IMR-90 (cell line): ENCODE data around the gene BATF2. TPM values are rescaled to one million over a fixed set of nuclear protein-coding genes. Genes with fewer than 3 reads are reported as not detected.

Experiments used
- ATAC-seq: fragments of 200-7000 bp; cut with Tn5 transposase; 2 replicates; pipeline ENCODE4 v1.9.1; 2020; ENCODE audit warnings: low read depth, mild to moderate bottlenecking, moderate library complexity
- BruUV-seq: library from RNA; stranded (reverse); fragments of 400-500 nt; replicated peaks from 2 replicates; lab custom pipeline; 2021; lab: Mats Ljungman, UMichigan
- CTCF ChIA-PET: fragments of 300-600 bp; formaldehyde crosslinking; extraction: SDS; loops from one replicate; lab custom pipeline; 2021; ENCODE audit warnings: antibody characterized with exemption; lab: Yijun Ruan, JAX
- POLR2A ChIA-PET: fragments of 300-600 bp; sonication (Branson Sonifier 250); formaldehyde crosslinking; loops from one replicate; lab custom pipeline; 2022; ENCODE audit warnings: antibody characterized with exemption; ENCODE audit not compliant: unreplicated experiment; lab: Charles Lee
- DNase-seq: peaks from one replicate; pipeline ENCODE4 v3.0.0; 2013
- H2AFZ ChIP-seq: replicated peaks from 2 replicates; pipeline ENCODE3; 2013; ENCODE audit warnings: low read length, mild to moderate bottlenecking; ENCODE audit not compliant: poor library complexity
- H2AK5ac ChIP-seq: 2 replicates; pipeline ENCODE4 v1.6.1; 2013; ENCODE audit warnings: low read depth, low read length, inconsistent platforms
- H2AK9ac ChIP-seq: replicated peaks from 2 replicates; pipeline ENCODE3; 2013; ENCODE audit warnings: mild to moderate bottlenecking, low read depth, low read length, moderate library complexity; ENCODE audit not compliant: poor library complexity
- H2BK120ac ChIP-seq: 2 replicates; pipeline ENCODE4 v1.6.1; 2013; ENCODE audit warnings: low read depth, low read length, inconsistent platforms
- H2BK15ac ChIP-seq: 3 replicates; pipeline ENCODE4 v1.6.1; 2013; ENCODE audit warnings: low read depth, low read length, inconsistent platforms
- H2BK20ac ChIP-seq: 2 replicates; pipeline ENCODE4 v1.6.1; 2013; ENCODE audit warnings: low read depth, mild to moderate bottlenecking, inconsistent platforms, low read length, moderate library complexity
- H2BK5ac ChIP-seq: 2 replicates; pipeline ENCODE4 v1.6.1; 2013; ENCODE audit warnings: mild to moderate bottlenecking, low read depth, low read length, inconsistent platforms; ENCODE audit not compliant: poor library complexity, severe bottlenecking
- H3K14ac ChIP-seq: replicated peaks from 2 replicates; pipeline ENCODE4 v1.6.1; 2013; ENCODE audit warnings: low read depth, low read length, inconsistent platforms
- H3K18ac ChIP-seq: 2 replicates; pipeline ENCODE4 v1.6.1; 2013; ENCODE audit warnings: low read depth, low read length, control low read depth
- H3K23ac ChIP-seq: 2 replicates; pipeline ENCODE4 v1.6.1; 2013; ENCODE audit warnings: low read depth, low read length, inconsistent platforms
- H3K27ac ChIP-seq: 2 replicates; pipeline ENCODE4 v1.5.1; 2013; ENCODE audit warnings: mild to moderate bottlenecking, control low read depth, low read length; ENCODE audit not compliant: insufficient read depth
- H3K27me3 ChIP-seq: 2 replicates; pipeline ENCODE4 v1.6.1; 2013; ENCODE audit warnings: low read length; ENCODE audit not compliant: control insufficient read depth, insufficient read depth
- H3K36me3 ChIP-seq: 2 replicates; pipeline ENCODE4 v1.6.1; 2013; ENCODE audit warnings: low read length, mixed read lengths; ENCODE audit not compliant: control insufficient read depth, insufficient read depth
- H3K4ac ChIP-seq: 2 replicates; pipeline ENCODE4 v1.6.1; 2013; ENCODE audit warnings: low read depth, low read length, inconsistent platforms
- H3K4me1 ChIP-seq: 2 replicates; pipeline ENCODE4 v1.6.1; 2013; ENCODE audit warnings: low read length, mixed read lengths; ENCODE audit not compliant: control insufficient read depth, insufficient read depth
- H3K4me2 ChIP-seq: 2 replicates; pipeline ENCODE4 v1.6.1; 2013; ENCODE audit warnings: low read depth, mild to moderate bottlenecking, control low read depth, low read length, moderate library complexity
- H3K4me3 ChIP-seq: 2 replicates; pipeline ENCODE4 v1.5.1; 2013; ENCODE audit warnings: low read depth, mild to moderate bottlenecking, control low read depth, low read length, moderate library complexity; ENCODE audit not compliant: insufficient read depth
- H3K56ac ChIP-seq: 2 replicates; pipeline ENCODE4 v1.6.1; 2013; ENCODE audit warnings: low read length, inconsistent platforms; ENCODE audit not compliant: insufficient read depth; ENCODE audit errors: extremely low read depth
- H3K79me1 ChIP-seq, 2 experiments: 2 replicates each; pipeline ENCODE4 v1.6.1; 2013; ENCODE audit warnings: low read length in 2 of 2, inconsistent platforms in 1 of 2, low read depth in 1 of 2
- H3K9ac ChIP-seq: 2 replicates; pipeline ENCODE4 v1.6.1; 2013; ENCODE audit warnings: low read depth, low read length, control low read depth
- H3K9me1 ChIP-seq: 2 replicates; pipeline ENCODE4 v1.6.1; 2013; ENCODE audit warnings: low read length, inconsistent platforms; ENCODE audit not compliant: insufficient read depth
- H3K9me3 ChIP-seq: 2 replicates; pipeline ENCODE4 v1.6.1; 2013; ENCODE audit warnings: low read length; ENCODE audit not compliant: control insufficient read depth, insufficient read depth
- H4K20me1 ChIP-seq: 2 replicates; pipeline ENCODE4 v1.6.1; 2013; ENCODE audit warnings: low read length, inconsistent platforms; ENCODE audit not compliant: insufficient read depth
- H4K5ac ChIP-seq: 2 replicates; pipeline ENCODE4 v1.6.1; 2013; ENCODE audit warnings: mild to moderate bottlenecking, low read depth, low read length, control low read depth
- H4K8ac ChIP-seq, 2 experiments: 2 replicates each; pipeline ENCODE4 v1.6.1; 2013; ENCODE audit warnings: low read depth in 2 of 2, low read length in 2 of 2, control low read depth in 1 of 2, inconsistent platforms in 1 of 2
- H4K91ac ChIP-seq: 2 replicates; pipeline ENCODE4 v1.6.1; 2013; ENCODE audit warnings: low read depth, low read length, inconsistent platforms; ENCODE audit not compliant: insufficient read depth
- CEBPB ChIP-seq: IDR thresholded peaks from 2 replicates; pipeline ENCODE4 v1.6.1; 2012; ENCODE audit warnings: low read depth, low read length, improper control_type of control experiment
- WGBS, 2 experiments: methylation state at CpG; one replicate each; pipeline versions ENCODE4 v1.1.5 to v1.1.7; 2013; ENCODE audit warnings: missing lambda C conversion rate in 2 of 2; ENCODE audit not compliant: insufficient read length in 1 of 2; ENCODE audit errors: extremely low coverage in 2 of 2; 5-methylcytosine and 5-hydroxymethylcytosine counted together
- dilution Hi-C: fragments of 300-500 bp; cut with HindIII; formaldehyde crosslinking; loops from one replicate; pipeline ENCODE4 v1.14.3; 2018; ENCODE audit warnings: low sequenced_read_pairs; ENCODE audit not compliant: unreplicated experiment
- in situ Hi-C: fragments of 300-500 bp; cut with MboI; formaldehyde crosslinking; loops from 3 replicates; pipeline ENCODE4 v1.14.3; 2019; ENCODE audit warnings: low sequenced_read_pairs, inconsistent platforms, mixed read lengths
- intact Hi-C: fragments of 100-400 bp; cut with micrococcal nuclease; formaldehyde crosslinking; loops from 2 replicates; pipeline ENCODE4 v1.10.0; 2022
- polyA plus RNA-seq, 3 experiments: library from polyadenylated mRNA; depleted of rRNA; stranded (reverse); fragments of >200 nt; gene quantifications; 2 replicates each; pipeline ENCODE4 v1.2.3, GENCODE V29; 2012; ENCODE audit warnings: low replicate concordance in 1 of 3
- total RNA-seq: library from RNA; depleted of rRNA; stranded (reverse); fragments of >200 nt; gene quantifications from 2 replicates; pipeline ENCODE4 v1.2.3, GENCODE V29; 2012
- TF ChIP-seq, protein P1 (sequence below): fragments of 150-350 bp; IDR thresholded peaks from 2 replicates; pipeline ENCODE4 v1.6.1; 2017; ENCODE audit warnings: mild to moderate bottlenecking, antibody characterized with exemption, low read length, low read depth

Gene BATF2
- total and polyA plus RNA-seq, 2 of the 4 experiments (the other 2 are of a cell fraction): 0.36 to 1.2 TPM

DNA sequence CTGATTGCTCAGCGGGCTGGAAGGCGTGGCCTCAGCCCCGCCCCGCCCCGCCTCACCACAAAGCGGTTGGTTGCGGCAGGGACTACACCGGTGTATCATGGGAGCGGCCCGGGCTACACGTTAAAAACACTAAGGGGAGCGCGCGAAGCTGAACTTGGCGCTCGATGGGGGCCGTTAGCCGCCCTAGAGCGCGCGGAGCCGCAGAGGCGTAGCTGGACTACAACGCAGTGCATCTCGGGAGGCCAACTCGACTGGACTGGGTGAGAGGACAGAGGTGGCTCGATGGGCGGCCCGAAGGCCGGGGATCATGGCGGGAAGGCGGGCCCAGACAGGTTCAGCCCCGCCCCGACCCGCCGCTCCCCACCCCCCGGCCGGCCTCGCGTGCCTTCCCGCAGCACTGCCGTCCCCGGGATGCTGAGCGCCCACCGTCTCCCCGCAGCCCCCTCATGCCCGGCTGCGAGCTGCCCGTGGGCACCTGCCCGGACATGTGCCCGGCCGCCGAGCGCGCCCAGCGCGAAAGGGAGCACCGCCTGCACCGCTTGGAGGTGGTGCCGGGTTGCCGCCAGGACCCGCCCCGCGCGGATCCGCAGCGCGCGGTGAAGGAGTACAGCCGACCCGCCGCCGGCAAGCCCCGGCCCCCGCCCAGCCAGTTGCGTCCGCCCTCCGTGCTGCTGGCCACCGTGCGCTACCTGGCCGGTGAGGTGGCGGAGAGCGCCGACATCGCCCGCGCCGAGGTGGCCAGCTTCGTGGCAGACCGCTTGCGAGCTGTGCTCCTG lies 44.3 kb upstream of the BATF2 start, which contains the start of gene SAC3D1:
Gene SAC3D1 (plus strand): TSS at position 364 of the 776 bp plus-strand sequence. CDS start 83 bp downstream, at position 447.
- Histone ChIP-seq H2AFZ (peak within 1 kb of the TSS; percentile 98), H3K4me1 (no peaks in the 10 kb centered on the region), H3K4me3 (peak within 1 kb of the TSS; percentile 94), H3K14ac (peak within 1 kb of the TSS; percentile 67), H3K79me1 (peaks cover 17 to 37% of the 10 kb centered on the region in 2 experiments), H3K23ac (peak within 1 kb of the TSS; percentile 92), H3K9ac (peak within 1 kb of the TSS; percentile 70), H3K4me2 (peak within 1 kb of the TSS; percentile 70), H3K9me1 (peaks cover 10% of the 10 kb centered on the region; the same call in 1 of the 2 replicates), H2BK5ac (peak within 1 kb of the TSS; percentile 91), H3K18ac (0 out of 2 replicates have a peak within 1 kb of the TSS, but pooled peaks have one; percentile 33), H2BK15ac (no peak within 1 kb of the TSS), H3K27me3 (no peaks in the 10 kb centered on the region), H4K20me1 (peaks cover 5% of the 10 kb centered on the region; the same call in 1 of the 2 replicates), H2BK120ac (peak within 1 kb of the TSS; percentile 72), H3K56ac (no peak within 1 kb of the TSS), H3K36me3 (peaks cover 18% of the 10 kb centered on the region), H2BK20ac (no peak within 1 kb of the TSS), H3K9me3 (no peaks in the 10 kb centered on the region), H2AK9ac (peak within 1 kb of the TSS; percentile 83), H3K4ac (peak within 1 kb of the TSS; percentile 80), H3K27ac (peak within 1 kb of the TSS; percentile 89), H4K91ac (peak within 1 kb of the TSS; percentile 22; the same call in 1 of the 2 replicates), H2AK5ac (peak within 1 kb of the TSS; percentile 61), H4K5ac (peak within 1 kb of the TSS; percentile 76), H4K8ac (peak within 1 kb of the TSS; percentile 8 to 90)
- DNase-seq: peak; percentile 93
- BruUV-seq: no TSS peak
- POLR2A ChIA-PET: interaction anchor here (0.6 kb wide), 1 partner anchor 13 kb away, joined by 3 read pairs; no protein-coding TSS in a partner anchor
- 0% methylated on average over 50 of the region's 91 CpGs; no CpG with 5 or more reads in 1 of the 2 experiments for WGBS, 2 experiments
- CTCF ChIA-PET: interaction anchor here (1.0 to 1.4 kb wide), 2 partner anchors 18 to 72 kb away, joined by 3 read pairs; partner anchors contain the start of gene NAALADL1
- TF ChIP-seq, protein P1, sequence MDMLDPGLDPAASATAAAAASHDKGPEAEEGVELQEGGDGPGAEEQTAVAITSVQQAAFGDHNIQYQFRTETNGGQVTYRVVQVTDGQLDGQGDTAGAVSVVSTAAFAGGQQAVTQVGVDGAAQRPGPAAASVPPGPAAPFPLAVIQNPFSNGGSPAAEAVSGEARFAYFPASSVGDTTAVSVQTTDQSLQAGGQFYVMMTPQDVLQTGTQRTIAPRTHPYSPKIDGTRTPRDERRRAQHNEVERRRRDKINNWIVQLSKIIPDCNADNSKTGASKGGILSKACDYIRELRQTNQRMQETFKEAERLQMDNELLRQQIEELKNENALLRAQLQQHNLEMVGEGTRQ: peak; percentile 3; the same call in 1 of the 2 replicates
- no peak for TF ChIP-seq CEBPB
- intact Hi-C loops: loop anchor here (1.0 to 2.0 kb wide), 2 partner anchors 14 to 44 kb away; partner anchors contain the start of genes CDCA5, SNX15 and ZFPL1
- in situ Hi-C loops: no loop called here
- dilution Hi-C loops: no loop called here
- peak; percentile 96 for ATAC-seq
